Hepatocyte (in vitro differentiated cells): Measurements from ENCODE around the gene PRCP.

Source experiments
- EZH2 ChIP-seq: fragments of 200-600 bp; sonication (generic); IDR thresholded peaks from 2 replicates; pipeline ENCODE4 v1.6.1; 2016; ENCODE audit warnings: antibody characterized with exemption, mild to moderate bottlenecking, borderline replicate concordance
- EZH2phosphoT487 ChIP-seq: fragments of 200-600 bp; sonication (generic); IDR thresholded peaks from one replicate; pipeline ENCODE4 v1.6.1; 2018; ENCODE audit warnings: antibody characterized with exemption, mild to moderate bottlenecking, low read depth, moderate library complexity; ENCODE audit not compliant: unreplicated experiment, severe bottlenecking
- TF ChIP-seq, protein P1 (sequence below): fragments of 200-600 bp; sonication (generic); IDR thresholded peaks from 2 replicates; pipeline ENCODE4 v1.5.1; 2016; ENCODE audit warnings: antibody characterized with exemption, mild to moderate bottlenecking; ENCODE audit not compliant: poor library complexity

GRCh38 chr11:82929121-82929520, 28.9 kb upstream of the PRCP start:
- TF ChIP-seq, protein P1, sequence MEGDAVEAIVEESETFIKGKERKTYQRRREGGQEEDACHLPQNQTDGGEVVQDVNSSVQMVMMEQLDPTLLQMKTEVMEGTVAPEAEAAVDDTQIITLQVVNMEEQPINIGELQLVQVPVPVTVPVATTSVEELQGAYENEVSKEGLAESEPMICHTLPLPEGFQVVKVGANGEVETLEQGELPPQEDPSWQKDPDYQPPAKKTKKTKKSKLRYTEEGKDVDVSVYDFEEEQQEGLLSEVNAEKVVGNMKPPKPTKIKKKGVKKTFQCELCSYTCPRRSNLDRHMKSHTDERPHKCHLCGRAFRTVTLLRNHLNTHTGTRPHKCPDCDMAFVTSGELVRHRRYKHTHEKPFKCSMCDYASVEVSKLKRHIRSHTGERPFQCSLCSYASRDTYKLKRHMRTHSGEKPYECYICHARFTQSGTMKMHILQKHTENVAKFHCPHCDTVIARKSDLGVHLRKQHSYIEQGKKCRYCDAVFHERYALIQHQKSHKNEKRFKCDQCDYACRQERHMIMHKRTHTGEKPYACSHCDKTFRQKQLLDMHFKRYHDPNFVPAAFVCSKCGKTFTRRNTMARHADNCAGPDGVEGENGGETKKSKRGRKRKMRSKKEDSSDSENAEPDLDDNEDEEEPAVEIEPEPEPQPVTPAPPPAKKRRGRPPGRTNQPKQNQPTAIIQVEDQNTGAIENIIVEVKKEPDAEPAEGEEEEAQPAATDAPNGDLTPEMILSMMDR, result no peak
- TF ChIP-seq EZH2 (no peak), EZH2phosphoT487 (no peak)
